GM21526 (cell line): ENCODE measurements around the gene LOXHD1.

ENCODE experiments used
- ATAC-seq: cut with Tn5 transposase; IDR thresholded peaks from one replicate; pipeline ENCODE4 v1.9.1; 2021; ENCODE audit warnings: moderate library complexity; ENCODE audit not compliant: unreplicated experiment, low FRiP score

Gene LOXHD1

DNA sequence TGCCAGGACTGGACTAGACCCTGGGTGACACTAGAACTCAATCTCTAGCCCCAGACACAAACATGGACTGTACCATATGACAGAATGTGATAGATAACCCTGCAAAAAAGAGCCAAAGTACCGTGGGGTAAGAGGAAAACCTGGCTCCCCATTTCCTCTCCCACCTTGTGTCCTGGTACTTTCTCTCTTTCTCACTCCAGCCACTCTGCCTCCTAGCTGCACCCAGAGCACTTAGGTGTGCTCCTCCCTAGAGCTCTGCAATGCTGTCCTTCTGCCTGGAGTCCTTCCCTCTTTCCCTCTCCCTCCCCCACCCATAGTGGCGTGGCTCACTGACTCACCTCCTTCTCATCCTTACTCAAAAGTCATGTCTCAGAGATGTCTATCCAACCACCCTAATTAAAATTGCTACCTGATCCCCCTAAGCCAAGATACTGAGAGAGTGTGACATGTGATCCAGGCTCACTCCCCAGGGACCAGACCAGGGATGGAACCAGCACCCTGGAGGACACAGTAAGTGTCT is 171.3 kb downstream of the LOXHD1 start:
- ATAC-seq, result no peak

DNA sequence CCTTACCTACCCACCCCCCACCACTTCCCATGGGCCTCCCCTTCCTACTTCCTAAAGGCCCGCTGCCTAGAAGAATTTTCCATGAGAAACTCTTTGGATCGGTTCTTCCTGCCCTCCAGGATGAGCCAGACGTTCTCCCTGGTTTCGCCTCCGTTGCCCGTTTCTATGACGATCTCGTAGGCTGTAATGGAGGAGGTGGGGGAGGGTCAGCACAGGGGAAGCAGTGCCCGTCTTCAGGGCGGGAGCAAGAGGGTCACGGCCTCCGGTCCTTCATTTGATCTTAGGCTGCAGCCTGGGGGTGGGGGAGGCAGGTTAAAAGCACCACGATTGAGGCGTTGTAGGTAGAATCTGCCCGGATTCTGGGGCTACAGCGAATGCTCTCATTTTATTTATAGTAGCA is 172.0 kb downstream of the LOXHD1 start:
- no peak for ATAC-seq

DNA sequence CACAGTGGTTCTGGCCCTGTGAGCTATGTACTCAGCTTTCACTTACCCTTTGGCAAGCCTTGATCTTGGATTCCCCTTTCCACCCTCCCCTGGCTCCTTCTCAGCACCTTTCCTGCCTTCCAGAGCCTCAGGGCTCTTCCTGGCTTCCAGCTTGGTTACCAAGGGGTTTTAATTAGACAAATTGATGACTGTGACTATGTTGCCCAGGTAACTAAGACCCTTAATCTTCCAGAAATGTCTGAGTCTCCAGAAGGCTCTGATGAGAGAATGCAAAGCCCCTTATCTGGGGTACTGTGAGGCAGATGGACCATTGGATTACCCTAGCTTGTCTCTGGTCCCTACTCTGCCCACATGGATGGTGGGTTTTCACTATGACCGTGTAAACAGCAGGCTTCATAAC is 174.2 kb downstream of the LOXHD1 start:
- ATAC-seq, result no peak

DNA sequence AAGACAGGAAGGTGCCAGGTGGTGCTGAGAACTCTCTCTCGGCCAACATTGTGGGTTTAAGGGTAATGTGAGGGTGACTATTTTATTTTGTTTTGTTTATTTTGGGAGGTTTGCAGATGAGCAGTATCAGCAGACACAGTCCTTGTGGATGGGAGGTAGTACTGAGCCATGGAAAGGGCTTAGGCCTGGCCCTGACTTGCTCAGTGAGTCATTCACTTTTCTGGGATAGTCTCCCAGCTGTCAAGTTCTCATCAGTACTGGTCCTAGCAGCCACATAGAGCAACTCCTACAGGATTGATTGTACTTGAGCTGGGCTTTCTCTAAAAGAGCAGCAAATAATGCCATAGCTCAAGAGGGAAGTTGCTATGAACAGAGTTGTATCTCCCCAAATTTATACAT is 175.2 kb downstream of the LOXHD1 start:
- no peak for ATAC-seq

DNA sequence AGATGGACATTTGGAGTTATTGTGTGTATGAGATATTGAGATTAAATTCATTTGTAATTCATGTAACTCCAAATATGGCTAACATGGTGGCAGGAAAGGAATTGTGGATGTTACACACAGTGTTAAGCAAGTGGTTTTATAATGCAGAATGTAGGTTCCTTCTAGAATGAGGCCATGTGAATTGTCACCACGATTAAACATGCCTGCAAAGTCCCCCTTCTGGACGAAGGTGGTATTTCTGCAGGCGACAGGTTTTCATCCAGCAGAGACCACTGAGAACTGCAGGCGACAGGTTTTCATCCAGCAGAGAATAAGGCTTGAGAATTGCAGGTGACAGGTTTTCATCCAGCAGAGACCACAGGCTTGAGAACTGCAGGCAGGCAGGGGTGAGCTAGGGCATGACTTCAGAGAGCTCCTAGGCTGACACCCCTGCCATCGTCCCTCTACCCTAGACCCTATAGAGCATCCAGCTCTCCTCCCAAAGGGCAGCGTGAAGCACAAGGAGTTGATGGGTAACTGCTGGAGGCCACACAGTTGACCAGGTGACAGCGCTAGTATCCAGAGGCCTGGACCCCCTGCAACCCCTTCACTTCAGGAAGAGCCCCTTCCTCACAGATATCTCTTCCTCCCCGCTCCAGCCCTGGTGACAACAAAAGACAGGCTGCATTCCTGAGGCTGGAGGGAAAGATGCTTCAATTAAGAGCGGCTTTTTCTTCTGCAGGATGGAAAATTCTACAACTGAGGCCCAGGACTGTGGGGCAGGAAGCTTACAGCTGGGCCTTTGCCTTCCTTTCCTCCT is 175.8 kb downstream of the LOXHD1 start:
- ATAC-seq, result no peak

DNA sequence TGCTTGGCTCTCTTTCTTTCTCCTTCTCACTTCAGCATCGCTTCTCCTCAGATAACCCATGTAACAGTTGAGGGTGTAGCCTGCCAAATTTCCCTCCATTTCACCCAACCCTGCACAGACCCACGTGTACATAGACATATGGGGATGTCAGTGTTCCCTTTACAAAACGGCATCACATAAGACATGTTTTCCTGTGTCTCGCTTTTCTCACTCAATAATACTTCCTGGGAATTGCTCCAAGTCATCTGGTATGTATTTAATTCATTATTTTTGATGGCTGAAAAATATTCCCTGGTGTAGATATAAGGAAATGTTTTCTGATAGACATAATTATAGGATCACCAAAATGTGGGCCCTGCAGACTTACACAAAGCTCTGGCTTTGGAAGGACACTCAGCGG is 176.8 kb downstream of the LOXHD1 start:
- ATAC-seq, result no peak

DNA sequence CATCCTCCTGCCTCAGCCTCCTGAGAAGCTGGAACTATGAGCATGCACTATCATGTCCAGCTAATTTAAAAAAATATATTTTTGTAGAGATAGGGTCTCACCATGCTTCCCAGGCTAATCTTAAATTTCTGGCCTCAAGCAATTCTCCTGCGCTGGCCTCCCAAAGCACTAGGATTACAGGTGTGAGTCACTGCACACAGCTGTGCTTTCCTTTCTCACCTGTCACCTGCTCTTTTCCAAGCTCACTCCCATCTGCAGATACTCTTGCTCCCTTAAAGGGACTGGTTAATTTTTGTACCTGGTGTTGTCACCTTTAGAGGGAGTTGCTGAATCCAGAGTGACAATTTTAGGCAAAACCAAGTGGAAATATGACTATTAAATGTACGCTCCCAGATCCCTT is 178.2 kb downstream of the LOXHD1 start:
- no peak for ATAC-seq

DNA sequence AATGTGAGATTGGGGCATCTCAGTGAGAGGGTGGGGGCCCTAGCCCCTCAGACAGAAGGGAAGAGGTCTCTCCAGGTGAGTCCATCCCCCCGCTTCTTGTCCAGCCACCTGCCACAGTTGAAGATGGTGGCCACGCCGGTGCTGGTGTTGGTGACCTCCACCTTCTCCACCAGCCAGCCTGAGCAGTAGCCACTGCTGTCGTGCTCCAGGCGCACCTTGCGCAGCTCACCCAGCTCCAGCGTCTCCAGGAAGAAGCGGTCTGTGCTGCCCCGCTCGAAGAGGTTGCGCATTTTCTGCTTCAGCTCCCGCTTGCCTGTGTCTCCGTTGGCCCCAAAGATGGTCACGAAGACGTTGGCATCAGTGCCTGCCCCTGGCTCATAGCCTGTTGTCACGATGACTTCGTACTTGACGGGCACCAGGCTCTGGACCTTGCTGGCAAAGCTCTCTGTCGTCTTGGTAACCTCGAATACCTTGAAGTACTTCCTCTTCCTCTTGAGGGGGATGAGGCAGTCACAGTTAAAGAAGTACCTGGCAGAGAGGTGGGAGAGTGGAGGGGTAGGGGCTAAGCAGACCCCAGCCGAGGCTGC is 179.5 kb downstream of the LOXHD1 start:
- no peak for ATAC-seq

DNA sequence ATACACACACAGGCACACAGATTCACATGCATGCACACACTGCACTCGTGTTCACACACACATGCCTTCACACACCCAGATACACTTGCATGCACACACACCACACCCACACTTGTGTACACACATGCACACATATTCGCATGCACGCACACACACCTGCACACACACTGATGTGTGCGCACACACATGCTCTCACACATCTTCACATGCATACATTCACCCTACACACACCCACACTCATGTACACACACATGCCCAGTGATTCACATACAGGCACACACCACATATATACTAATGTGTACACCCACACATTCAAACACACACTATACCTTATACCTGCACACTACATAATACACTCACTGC is 181.6 kb downstream of the LOXHD1 start:
- ATAC-seq, result no peak

DNA sequence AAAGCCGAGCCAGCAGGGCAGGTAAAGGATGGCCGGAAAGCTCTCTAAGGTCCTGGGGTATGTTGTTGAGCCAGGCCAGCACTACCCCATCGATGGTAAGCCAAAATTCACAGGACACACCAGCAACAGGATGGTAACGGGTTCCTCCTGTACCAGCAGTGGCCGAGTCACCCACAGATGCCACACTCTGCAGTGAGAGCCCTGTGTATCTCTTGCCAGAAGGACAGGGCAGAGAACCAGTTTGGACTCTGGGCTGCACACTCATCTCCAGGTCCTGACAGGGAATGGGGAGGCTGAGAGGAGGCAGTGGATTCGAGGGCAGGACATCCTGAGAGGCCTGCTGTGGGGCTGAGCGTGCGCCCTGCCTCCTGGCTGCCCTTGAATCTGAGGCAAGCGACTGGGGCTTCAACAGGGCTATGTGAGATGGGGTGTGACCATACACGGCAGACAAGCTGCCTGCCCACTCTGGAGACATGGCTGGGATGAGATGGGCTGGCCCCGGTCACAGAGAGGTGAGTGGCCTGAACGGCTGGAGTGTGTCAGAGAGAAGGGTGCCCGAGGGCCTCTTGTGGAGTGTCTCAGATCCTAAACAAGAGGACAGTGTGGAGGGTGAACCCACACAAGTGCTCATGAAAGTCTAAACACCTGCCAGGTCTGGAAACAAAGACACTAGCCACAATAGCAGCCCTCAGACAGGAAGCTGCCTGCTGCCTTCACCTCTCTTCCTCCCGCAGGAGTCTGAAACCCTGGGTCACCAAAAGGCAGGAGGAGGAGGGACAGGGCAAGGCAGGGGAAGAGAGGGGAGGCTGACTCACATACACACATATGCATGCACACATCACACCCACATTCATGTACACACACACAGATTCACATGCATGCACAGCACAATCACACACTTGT is 182.3 kb downstream of the LOXHD1 start:
- no peak for ATAC-seq

DNA sequence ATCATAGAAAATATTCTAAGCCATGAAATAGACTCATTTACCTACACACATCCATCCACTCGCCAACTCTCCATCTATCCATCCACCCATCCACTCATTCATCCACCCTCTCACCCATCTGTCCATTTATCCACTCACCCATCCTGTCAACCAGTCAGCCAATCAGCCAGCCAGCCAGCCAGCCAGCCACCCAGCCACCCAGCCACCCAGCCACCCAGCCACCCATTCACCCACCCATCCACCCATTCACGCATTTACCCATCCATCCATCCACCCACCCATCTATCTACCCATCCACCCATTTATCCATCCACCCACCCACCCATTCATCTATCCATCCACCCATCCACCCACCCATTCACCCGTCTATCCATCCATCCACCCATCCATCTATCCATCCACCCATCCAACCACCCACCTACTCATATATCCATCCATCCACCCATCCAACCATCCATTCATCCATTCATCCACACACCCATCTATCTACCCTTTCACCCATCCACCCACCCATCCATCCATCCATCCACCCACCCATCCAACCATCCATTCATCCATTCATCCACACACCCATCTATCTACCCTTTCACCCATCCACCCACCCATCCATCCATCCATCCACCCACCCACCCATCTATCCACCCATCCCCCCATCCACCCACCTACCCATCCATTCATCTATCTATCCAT is 185.1 kb downstream of the LOXHD1 start:
- ATAC-seq, result no peak

DNA sequence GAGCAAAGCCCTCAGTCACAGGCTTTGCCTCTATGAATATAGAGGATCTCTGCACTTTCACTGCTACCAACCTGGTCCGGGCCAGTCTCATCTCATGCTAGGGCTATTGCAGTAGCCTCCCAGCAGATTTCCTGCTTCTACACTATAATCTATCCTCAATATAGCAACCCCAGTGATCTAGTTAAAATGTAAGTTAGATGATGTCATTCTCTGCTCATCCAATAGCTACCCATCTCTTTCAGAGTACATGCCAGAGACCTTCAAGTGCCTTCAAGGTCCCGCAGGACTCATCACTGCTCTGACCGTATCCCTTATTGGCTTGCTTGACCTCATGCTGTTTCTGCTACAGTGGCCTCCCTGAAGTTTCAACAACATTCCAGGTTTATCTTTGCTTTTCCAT is 186.3 kb downstream of the LOXHD1 start:
- ATAC-seq, result no peak

DNA sequence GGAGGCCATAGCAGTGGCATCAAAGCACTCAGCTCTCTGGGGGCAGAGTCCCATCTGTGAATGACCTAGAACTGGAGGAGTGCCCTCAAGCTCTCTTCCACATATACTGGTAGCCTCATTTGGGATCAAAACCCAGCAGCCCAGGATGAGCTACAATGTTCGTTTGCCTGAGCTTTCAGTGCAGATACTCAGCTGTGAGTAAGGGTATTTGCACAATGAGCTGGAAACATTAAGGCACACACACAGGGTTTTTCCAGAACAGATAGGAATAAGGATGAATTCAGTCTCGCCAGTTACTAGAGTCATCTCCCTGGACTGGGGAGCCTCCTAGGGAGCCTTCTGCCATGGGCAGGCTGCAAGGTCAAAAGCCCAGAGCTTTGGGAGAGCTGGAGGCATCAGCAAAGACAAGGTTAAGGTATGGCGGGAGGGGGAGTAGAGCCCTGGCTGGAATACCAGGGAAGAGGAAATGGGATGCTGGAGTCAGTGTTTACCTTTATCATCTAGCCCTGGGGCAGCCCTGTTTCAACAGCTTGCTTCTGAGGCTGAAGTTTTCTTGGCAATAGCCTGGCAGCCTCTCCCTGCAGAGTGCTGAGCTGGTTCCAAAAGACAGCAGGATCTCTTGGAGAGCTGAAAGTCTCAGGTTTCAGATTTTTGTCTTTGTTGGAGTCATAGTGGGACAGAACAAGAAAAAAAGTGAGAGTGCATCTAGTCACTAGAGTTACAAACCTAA is 187.7 kb downstream of the LOXHD1 start:
- no peak for ATAC-seq

DNA sequence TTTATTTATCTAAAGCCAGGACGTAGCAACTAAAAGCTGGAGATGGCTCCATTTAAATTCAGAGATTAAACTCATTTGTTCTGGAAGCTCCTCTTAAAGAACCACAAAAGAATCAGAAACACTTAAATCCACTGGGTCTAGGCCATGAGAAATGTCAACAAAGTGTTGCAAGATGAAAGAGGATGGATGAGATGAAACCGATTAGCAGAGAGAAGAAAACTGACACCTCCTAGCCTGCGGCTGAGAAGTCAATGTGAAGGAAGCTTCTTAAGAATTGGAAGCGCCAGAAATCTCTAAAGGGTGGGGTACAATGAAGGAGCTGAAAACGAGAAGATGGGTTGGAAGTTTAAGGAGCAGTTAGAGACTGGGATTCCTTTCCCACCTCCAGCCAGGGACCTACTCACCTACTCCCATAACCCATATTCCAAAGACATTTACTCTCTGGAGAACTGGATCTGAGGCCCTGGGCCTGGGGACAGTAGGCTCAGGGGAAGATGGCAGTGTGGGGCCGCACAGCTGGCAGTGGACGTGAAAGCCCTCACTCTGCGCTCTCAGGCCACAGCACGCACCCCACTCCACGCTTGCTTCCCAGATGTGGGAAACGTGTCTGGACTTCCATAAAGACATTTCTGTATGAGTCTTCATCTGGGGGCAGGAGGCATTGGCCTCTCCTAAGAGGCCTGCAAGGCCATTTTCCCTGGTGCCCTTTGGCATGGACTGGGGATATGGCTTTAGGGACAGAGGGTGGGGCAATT is 188.4 kb downstream of the LOXHD1 start:
- no peak for ATAC-seq

DNA sequence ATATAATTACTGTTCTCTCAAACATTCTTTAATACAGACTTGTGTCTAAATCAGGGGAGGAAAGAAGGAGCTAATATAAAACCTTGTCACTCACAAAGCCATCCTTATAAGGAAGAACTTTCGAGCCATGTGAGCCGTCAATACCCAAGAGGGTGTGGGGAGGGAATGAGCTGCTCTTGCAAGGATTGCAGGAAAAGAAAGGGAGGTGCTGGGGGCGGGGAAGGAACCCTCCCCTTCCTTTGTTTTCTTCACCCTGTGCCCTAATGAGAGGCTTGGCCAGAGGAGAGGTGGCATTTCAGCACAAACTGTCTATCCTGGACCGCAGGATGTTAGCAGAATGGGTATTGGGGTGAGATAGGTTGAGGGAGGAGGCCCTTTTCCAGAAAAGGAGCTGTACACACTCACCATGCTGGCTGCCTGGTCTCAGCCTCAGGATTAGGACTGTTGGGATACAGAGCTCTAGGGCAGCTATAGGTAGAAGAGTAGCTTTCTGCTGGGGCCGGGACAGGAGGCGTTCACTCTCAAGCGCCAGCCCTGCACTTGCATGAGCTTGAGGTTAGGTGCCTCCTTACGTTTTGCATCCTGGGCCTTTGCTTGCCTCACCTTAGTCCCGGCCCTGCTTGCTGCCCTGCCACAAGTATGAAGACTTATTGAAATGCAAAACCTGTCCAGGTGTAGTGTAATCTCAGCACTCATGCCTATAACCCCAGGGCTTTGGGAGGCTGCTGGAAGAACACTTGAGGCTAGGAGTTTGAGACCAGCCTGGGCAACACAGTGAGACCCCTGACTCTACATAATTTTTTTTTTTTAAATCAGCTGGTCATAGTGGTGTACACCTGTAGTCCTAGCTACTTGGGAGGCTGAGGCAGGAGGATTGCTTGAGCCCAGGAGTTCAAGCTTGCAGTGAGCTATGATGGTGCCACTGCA is 190.5 kb downstream of the LOXHD1 start:
- ATAC-seq, result no peak

DNA sequence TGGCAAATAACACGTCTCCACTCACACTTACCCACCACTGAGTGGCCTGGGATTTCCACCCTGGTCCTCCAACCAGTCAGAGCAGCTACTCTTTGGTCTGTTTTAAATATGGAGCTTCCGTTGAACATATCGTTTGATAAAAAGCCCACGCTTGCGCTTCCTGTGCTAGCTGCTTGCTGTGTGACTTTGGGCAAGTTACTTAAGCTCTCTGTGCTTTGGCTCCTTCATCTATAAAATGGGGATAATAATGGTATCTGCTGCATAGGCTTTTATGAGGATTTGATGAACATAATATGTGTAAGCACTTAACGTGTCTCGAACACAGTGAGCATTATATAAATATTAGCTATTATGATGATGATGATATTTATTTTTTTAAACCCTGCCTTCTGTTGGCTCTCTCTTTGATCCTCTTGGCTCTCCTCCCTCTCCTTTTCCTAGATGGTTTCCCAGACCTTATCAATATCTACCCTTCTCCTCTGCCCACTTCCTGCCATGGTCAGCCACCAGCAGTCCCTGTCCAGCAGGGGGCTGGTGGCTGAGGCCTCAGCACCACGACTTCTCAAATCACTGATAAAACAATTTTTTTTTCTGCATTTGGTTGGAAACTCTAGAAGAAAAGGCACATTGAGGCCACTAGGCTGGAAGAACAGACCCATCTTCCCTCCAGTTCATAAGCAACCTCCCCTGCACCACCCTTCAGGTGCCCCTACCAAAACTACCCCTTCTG is 191.9 kb downstream of the LOXHD1 start:
- no peak for ATAC-seq

DNA sequence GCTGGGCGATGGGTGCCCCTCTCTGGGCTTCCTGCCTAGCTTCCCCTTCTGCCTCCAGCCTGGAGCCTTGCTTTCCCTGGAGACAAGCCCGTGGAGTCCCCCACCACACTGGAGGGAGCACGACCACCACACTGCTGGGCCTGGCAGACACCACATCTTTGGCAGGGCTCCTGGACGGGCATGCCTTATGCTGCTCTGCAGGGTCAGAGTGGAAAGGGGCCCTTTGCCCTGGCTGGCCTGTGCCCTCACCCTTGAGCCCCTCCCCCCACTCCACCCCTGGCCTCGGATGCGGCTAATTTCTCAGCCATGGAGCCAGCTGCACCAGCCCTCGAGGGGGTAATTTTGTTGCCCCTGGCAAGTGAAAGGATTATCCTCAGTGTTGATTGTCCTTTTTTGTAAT is 194.5 kb downstream of the LOXHD1 start:
- no peak for ATAC-seq

DNA sequence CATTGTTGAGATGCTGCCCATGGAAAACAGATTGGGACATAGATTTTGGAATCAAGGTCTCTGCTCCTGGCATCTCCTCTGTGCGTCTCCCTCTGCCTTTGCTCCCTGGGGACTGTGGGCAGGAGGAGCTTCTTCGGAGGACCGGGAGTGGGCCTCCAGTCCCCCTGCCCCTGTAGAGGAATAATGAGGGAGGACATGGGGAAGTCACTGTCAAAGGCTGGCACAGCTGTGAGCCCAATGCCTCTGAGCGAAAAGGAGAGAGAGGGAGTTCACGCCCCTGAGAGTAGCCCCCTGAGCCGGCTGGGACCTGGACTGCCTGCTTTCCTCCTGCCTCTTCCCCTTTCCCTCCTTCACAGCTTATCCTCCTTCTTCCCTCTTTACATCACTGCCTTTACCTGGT is 195.0 kb downstream of the LOXHD1 start:
- ATAC-seq, result no peak
